Adrenal gland (tissue), 5 donors: ENCODE data around the gene ANKRD10.

Source experiments
- POLR2A ChIP-seq, 2 donors: fragments of 450-650 bp; IDR thresholded peaks; one replicate each; pipeline ENCODE4 v1.6.1; 2017; ENCODE audit warnings: antibody characterized with exemption in 2 of 2, mild to moderate bottlenecking in 2 of 2, moderate library complexity in 1 of 2
- TF ChIP-seq, protein P1 (sequence below), 6 experiments: fragments of 450-650 bp in 4 of 6; fragments of 200-600 bp in 2 of 6; sonication (generic) in 1 of 6; IDR thresholded peaks; 1 replicate in 5 of 6; 2 replicates in 1 of 6; pipeline versions ENCODE4 v1.5.1 to v1.8.0; 2016 to 2021; ENCODE audit warnings: antibody characterized with exemption in 6 of 6, mild to moderate bottlenecking in 2 of 6, moderate library complexity in 1 of 6
- donor health status: DM: no; HTN: no; CAD: no.

DNA sequence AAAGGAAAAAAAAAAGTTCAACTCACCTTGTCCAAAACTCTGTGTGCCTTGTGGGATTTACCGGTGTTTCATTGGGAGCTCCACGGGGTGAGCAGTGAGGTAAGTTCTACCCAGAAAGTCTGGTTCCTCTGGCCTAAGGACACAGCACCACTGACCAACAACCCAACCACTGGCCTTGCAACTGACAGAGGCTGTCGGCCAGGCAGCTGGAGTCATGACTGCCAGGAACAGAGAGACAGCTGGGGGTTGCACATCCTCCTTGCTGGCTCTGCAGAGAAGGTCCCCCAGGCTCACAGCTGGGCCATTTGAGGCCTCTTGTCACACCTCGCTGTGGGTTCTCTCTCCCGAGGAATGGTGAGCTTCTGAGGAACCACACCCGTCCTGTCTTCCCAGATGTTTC lies 59.5 kb downstream of the ANKRD10 start:
- TF ChIP-seq, protein P1, sequence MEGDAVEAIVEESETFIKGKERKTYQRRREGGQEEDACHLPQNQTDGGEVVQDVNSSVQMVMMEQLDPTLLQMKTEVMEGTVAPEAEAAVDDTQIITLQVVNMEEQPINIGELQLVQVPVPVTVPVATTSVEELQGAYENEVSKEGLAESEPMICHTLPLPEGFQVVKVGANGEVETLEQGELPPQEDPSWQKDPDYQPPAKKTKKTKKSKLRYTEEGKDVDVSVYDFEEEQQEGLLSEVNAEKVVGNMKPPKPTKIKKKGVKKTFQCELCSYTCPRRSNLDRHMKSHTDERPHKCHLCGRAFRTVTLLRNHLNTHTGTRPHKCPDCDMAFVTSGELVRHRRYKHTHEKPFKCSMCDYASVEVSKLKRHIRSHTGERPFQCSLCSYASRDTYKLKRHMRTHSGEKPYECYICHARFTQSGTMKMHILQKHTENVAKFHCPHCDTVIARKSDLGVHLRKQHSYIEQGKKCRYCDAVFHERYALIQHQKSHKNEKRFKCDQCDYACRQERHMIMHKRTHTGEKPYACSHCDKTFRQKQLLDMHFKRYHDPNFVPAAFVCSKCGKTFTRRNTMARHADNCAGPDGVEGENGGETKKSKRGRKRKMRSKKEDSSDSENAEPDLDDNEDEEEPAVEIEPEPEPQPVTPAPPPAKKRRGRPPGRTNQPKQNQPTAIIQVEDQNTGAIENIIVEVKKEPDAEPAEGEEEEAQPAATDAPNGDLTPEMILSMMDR (IDR thresholded peaks at IDR 0.05): no peak
- TF ChIP-seq POLR2A (IDR thresholded peaks at IDR 0.05): no peak
